Measurements from ENCODE around the gene ANAPC7.
"Not testable (repeated sequence)": the region's sequence is repeated elsewhere in the genome, so short reads cannot be mapped to it uniquely, and the experiment has no call there.

- not testable (repeated sequence) for TF ChIP-seq POLR2A (IDR thresholded peaks at IDR 0.05)
- TF ChIP-seq, protein P1, sequence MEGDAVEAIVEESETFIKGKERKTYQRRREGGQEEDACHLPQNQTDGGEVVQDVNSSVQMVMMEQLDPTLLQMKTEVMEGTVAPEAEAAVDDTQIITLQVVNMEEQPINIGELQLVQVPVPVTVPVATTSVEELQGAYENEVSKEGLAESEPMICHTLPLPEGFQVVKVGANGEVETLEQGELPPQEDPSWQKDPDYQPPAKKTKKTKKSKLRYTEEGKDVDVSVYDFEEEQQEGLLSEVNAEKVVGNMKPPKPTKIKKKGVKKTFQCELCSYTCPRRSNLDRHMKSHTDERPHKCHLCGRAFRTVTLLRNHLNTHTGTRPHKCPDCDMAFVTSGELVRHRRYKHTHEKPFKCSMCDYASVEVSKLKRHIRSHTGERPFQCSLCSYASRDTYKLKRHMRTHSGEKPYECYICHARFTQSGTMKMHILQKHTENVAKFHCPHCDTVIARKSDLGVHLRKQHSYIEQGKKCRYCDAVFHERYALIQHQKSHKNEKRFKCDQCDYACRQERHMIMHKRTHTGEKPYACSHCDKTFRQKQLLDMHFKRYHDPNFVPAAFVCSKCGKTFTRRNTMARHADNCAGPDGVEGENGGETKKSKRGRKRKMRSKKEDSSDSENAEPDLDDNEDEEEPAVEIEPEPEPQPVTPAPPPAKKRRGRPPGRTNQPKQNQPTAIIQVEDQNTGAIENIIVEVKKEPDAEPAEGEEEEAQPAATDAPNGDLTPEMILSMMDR (IDR thresholded peaks at IDR 0.05), result not testable (repeated sequence)
Observed at GRCh38 chr12:110378131-110378790, 25.2 kb downstream of the ANAPC7 start.

Measured in testis (tissue), 2 donors.